ENCODE results near the gene DUOX1.
A peak's percentile ranks its signal among the peaks of the same experiment; 100 is the strongest.

DUOX1 gene

DNA sequence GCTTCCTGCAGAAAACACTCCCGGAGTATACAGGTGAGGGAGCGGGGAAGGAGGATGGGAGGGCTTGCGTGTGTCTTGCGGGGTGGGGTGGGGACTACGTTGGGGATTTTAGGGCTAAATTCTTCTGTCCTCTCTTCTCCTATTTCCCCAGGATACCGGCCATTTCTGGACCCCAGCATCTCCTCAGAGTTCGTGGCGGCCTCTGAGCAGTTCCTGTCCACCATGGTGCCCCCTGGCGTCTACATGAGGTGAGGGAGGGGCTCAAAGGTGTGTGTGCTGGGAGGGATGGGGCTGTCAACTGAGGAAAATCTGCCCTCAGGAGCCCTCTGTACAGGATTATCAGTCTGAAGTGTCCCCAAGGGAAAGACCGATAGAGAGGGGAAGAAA lies 6.6 kb downstream of the DUOX1 start:
- Mint-ChIP-seq H3K4me1 (peaks cover 8% of the 10 kb centered on the region), H3K27ac (no peak overlapping the region), H3K36me3 (no peaks in the 10 kb centered on the region), H3K27me3 (peaks cover 15% of the 10 kb centered on the region), H3K9me3 (no peaks in the 10 kb centered on the region), H3K4me3 (peak overlapping the region; percentile 56)
- ATAC-seq (ENCODE audit: low read depth) (peak; percentile 46), DNase-seq (ENCODE audit: low spot score in 2 of 2) (no peak)

DNA sequence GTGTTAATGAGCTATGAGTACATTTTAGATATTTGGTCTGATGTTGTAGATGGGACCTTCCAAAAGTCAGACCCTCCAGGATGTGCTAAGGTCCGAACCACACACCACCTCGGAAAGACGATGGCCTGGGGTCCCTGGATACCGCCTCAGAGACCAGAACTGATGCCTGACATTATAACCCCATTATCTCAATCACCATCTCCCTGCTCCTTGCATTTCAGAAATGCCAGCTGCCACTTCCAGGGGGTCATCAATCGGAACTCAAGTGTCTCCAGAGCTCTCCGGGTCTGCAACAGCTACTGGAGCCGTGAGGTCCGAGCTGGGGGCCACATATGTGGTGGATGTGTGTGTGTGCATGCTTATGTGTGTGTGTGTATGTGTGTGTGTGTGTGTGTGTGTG lies 7.9 kb downstream of the DUOX1 start:
- Mint-ChIP-seq H3K4me1 (peaks cover 8% of the 10 kb centered on the region), H3K9me3 (no peaks in the 10 kb centered on the region), H3K36me3 (no peaks in the 10 kb centered on the region), H3K4me3 (no peak overlapping the region), H3K27ac (no peak overlapping the region), H3K27me3 (peaks cover 15% of the 10 kb centered on the region)
- DNase-seq (ENCODE audit: low spot score in 2 of 2) (no peak), ATAC-seq (ENCODE audit: low read depth) (no peak)

GRCh38 chr15:45138814-45139765 lies 9.3 kb downstream of the DUOX1 start:
- H3K4me1 Mint-ChIP-seq = peaks cover 8% of the 10 kb centered on the region
- DNase-seq (ENCODE audit: low spot score in 2 of 2) = no peak
- no peak overlapping the region for H3K4me3 Mint-ChIP-seq
- no peak for ATAC-seq (ENCODE audit: low read depth)
- H3K9me3 Mint-ChIP-seq = no peaks in the 10 kb centered on the region
- no peak overlapping the region for H3K27ac Mint-ChIP-seq
- H3K27me3 Mint-ChIP-seq = peaks cover 10% of the 10 kb centered on the region
- no peaks in the 10 kb centered on the region for H3K36me3 Mint-ChIP-seq

DNA sequence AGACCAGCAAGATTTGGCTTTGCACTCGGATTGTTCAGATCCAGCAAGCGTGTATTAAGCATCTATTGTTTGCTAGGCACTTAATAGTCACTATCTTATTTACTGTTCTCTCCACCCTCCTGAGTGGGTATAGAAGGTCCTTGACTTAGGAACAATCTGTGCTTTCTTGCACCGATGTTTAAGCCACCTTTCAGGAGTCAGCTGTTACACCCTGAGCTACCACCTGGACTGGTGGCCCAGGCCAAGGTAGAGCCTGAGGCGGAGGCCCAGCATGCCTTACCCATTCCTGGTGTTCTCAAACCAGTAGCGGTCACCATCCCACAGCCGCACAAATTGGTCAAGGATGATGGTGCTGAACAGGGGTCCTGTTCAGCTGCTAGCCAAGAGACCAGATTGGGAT lies 10.0 kb downstream of the DUOX1 start:
- no peaks in the 10 kb centered on the region for H3K36me3 Mint-ChIP-seq
- no peak for ATAC-seq (ENCODE audit: low read depth)
- H3K27ac Mint-ChIP-seq = no peak overlapping the region
- no peaks in the 10 kb centered on the region for H3K9me3 Mint-ChIP-seq
- DNase-seq (ENCODE audit: low spot score in 2 of 2) = no peak
- peaks cover 3% of the 10 kb centered on the region for H3K4me1 Mint-ChIP-seq
- no peak overlapping the region for H3K4me3 Mint-ChIP-seq
- H3K27me3 Mint-ChIP-seq = peaks cover 5% of the 10 kb centered on the region

- Mint-ChIP-seq H3K9me3 (no peaks in the 10 kb centered on the region), H3K27ac (no peak overlapping the region), H3K4me3 (no peak overlapping the region), H3K36me3 (no peaks in the 10 kb centered on the region), H3K4me1 (no peaks in the 10 kb centered on the region), H3K27me3 (peaks cover 4% of the 10 kb centered on the region)
- ATAC-seq (ENCODE audit: low read depth) (no peak), DNase-seq (ENCODE audit: low spot score in 2 of 2) (no peak)
Observed at GRCh38 chr15:45140557-45141250, 10.9 kb downstream of the DUOX1 start.

DNA sequence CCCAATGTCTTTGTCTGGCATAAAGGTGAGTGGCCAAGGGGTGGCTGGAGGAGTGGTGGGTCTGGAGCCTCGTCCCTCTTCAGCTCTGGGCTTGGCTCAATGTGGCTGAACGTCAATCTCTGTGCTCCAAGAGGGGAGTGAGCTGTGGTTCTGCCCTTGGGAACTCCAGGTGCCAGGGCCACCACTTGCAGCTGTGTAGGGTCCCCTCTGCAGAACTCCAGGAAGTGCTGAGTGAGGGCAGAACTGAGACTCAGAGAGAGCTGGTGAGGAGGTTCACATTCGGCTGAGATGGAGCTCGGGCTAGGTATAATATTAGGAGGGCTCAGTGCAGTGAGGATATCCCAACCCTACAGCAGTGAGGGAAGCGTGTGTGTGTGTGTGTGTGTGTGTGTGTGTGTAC lies 11.6 kb downstream of the DUOX1 start:
- peaks cover 2% of the 10 kb centered on the region for H3K27me3 Mint-ChIP-seq
- H3K36me3 Mint-ChIP-seq = no peaks in the 10 kb centered on the region
- no peaks in the 10 kb centered on the region for H3K9me3 Mint-ChIP-seq
- DNase-seq (ENCODE audit: low spot score in 2 of 2) = no peak
- no peak overlapping the region for H3K4me3 Mint-ChIP-seq
- H3K27ac Mint-ChIP-seq = no peak overlapping the region
- ATAC-seq (ENCODE audit: low read depth) = no peak
- peaks cover 2% of the 10 kb centered on the region for H3K4me1 Mint-ChIP-seq

DNA sequence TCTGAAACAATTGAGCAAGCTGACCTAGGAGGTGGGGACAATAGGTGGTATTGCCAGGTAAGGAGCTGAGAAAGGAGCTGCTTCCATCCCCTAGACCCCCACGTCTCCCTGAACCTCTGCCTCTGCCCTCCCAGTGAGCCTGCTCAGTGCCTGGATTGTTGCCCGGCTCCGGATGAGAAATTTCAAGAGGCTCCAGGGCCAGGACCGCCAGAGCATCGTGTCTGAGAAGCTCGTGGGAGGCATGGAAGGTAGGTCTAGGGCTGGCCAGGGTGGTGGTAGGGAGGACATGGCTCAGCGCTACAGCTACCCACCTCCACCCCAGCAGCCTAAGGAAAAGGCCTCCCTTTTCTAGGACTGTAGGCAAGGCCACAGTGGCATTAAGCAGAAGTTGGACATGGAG lies 13.3 kb downstream of the DUOX1 start:
- peaks cover 2% of the 10 kb centered on the region for H3K4me1 Mint-ChIP-seq
- no peak overlapping the region for H3K4me3 Mint-ChIP-seq
- H3K36me3 Mint-ChIP-seq = no peaks in the 10 kb centered on the region
- no peak for ATAC-seq (ENCODE audit: low read depth)
- no peaks in the 10 kb centered on the region for H3K9me3 Mint-ChIP-seq
- no peaks in the 10 kb centered on the region for H3K27me3 Mint-ChIP-seq
- DNase-seq (ENCODE audit: low spot score in 2 of 2) = no peak
- H3K27ac Mint-ChIP-seq = no peak overlapping the region

DNA sequence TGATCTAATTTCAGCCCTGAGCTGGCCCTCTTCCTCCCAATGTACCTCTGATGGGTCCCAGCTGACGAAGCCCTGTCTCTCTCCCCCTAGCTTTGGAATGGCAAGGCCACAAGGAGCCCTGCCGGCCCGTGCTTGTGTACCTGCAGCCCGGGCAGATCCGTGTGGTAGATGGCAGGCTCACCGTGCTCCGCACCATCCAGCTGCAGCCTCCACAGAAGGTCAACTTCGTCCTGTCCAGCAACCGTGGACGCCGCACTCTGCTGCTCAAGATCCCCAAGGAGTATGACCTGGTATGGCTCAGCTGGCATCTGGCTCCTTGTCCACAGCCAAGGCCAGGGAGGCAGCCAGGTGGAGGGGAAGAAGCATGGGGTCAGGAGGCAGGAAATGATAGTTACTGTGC lies 14.2 kb downstream of the DUOX1 start:
- no peak for ATAC-seq (ENCODE audit: low read depth)
- Mint-ChIP-seq H3K27me3 (no peaks in the 10 kb centered on the region), H3K36me3 (no peaks in the 10 kb centered on the region), H3K4me3 (no peak overlapping the region), H3K27ac (no peak overlapping the region), H3K4me1 (peaks cover 2% of the 10 kb centered on the region), H3K9me3 (no peaks in the 10 kb centered on the region)
- DNase-seq (ENCODE audit: low spot score in 2 of 2) = no peak

- no peak for ATAC-seq (ENCODE audit: low read depth)
- Mint-ChIP-seq H3K36me3 (no peaks in the 10 kb centered on the region), H3K27ac (no peak overlapping the region), H3K27me3 (no peaks in the 10 kb centered on the region), H3K4me1 (peaks cover 2% of the 10 kb centered on the region), H3K4me3 (no peak overlapping the region), H3K9me3 (no peaks in the 10 kb centered on the region)
- no peak for DNase-seq (ENCODE audit: low spot score in 2 of 2)
Observed at GRCh38 chr15:45144775-45145174, 15.0 kb downstream of the DUOX1 start.

GRCh38 chr15:45146405-45146804 lies 16.6 kb downstream of the DUOX1 start:
- H3K9me3 Mint-ChIP-seq = no peaks in the 10 kb centered on the region
- ATAC-seq (ENCODE audit: low read depth) (no peak), DNase-seq (ENCODE audit: low spot score in 2 of 2) (no peak)
- peaks cover 2% of the 10 kb centered on the region for H3K4me1 Mint-ChIP-seq
- H3K27me3 Mint-ChIP-seq = no peaks in the 10 kb centered on the region
- no peaks in the 10 kb centered on the region for H3K36me3 Mint-ChIP-seq
- H3K27ac Mint-ChIP-seq = no peak overlapping the region
- H3K4me3 Mint-ChIP-seq = no peak overlapping the region

DNA sequence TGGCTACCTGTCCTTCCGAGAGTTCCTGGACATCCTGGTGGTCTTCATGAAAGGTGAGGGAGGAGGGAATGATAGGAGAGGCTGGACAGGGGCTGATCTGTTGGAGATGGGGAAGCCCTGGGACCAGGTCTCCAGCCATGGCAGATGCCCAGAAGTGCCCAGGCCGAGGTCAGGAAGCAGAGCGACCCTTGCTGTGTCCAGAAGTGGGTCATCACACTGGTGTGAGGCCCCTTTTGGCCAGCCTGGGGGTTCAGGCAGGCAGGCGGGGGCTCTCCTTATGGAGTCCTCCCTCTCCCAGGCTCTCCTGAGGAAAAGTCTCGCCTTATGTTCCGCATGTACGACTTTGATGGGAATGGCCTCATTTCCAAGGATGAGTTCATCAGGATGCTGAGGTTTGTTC lies 17.8 kb downstream of the DUOX1 start:
- no peak overlapping the region for H3K27ac Mint-ChIP-seq
- H3K9me3 Mint-ChIP-seq = no peaks in the 10 kb centered on the region
- ATAC-seq (ENCODE audit: low read depth) (no peak), DNase-seq (ENCODE audit: low spot score in 2 of 2) (no peak)
- H3K36me3 Mint-ChIP-seq = peaks cover 3% of the 10 kb centered on the region
- peaks cover 2% of the 10 kb centered on the region for H3K4me1 Mint-ChIP-seq
- no peaks in the 10 kb centered on the region for H3K27me3 Mint-ChIP-seq
- no peak overlapping the region for H3K4me3 Mint-ChIP-seq

DNA sequence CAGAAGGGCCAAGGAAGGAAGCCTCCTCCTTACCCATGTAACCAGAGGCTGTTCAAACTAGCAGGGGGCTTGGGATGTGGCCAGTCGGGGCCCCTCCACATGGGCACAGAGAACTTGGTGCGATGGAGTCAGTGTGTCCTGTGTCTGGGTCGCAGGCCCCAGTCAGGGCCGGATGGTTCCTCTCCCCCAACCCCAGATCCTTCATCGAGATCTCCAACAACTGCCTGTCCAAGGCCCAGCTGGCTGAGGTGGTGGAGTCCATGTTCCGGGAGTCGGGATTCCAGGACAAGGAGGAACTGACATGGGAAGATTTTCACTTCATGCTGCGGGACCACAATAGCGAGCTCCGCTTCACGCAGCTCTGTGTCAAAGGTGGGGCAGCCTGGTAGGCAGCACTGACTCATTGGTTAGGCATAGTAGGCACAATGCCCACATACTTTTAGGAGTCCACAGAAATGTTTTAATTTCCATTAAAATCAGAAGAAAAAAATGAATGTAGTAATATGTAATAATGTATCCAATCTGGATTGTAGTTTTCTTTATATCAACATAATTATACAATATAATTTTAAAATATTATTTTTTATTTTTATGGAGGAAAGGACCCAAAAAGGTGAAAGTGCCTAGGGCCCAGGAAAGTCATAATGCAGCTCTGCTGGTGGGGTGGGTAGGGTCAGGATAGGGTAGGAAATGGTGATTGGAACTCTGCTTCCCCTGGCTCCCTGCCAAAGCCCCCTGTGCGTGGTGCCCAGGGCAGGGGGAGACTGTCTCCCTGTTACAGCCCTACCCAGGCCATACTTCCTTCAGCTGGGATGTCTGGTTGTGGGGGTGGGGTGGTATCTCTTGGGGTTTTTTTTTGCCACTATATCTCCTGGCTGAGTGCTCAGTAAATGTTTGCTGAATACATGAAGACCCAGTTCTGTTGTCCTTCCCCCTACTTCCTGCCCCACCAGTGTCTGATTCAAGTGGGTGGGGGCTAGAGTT lies 18.6 kb downstream of the DUOX1 start:
- Mint-ChIP-seq H3K9me3 (no peaks in the 10 kb centered on the region), H3K27me3 (no peaks in the 10 kb centered on the region), H3K4me1 (peaks cover 2% of the 10 kb centered on the region), H3K27ac (no peak overlapping the region), H3K36me3 (peaks cover 4% of the 10 kb centered on the region), H3K4me3 (no peak overlapping the region)
- DNase-seq (ENCODE audit: low spot score in 2 of 2) (no peak), ATAC-seq (ENCODE audit: low read depth) (no peak)

DNA sequence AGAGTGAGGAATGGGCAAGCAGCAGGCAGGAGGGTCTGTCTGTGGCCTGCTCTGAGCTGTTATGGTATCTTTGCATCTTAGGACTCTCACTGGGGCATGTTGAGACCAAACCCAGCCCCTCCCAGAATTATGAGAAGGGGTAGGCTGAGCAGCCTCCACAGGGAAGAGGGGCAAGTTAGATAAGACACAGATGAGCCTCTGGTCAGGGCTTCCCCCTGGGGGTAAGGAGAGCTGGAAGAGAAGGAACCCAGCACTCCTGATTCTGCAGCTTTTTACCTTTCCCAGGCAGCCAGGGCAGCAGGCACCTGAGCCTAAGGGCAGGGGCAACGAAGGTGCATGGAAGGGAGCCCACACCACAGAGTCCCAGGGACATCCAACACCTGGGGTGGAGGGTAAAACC lies 19.3 kb downstream of the DUOX1 start:
- H3K4me1 Mint-ChIP-seq = peaks cover 2% of the 10 kb centered on the region
- H3K27me3 Mint-ChIP-seq = no peaks in the 10 kb centered on the region
- DNase-seq (ENCODE audit: low spot score in 2 of 2) (no peak), ATAC-seq (ENCODE audit: low read depth) (no peak)
- H3K4me3 Mint-ChIP-seq = no peak overlapping the region
- no peaks in the 10 kb centered on the region for H3K9me3 Mint-ChIP-seq
- peaks cover 4% of the 10 kb centered on the region for H3K36me3 Mint-ChIP-seq
- no peak overlapping the region for H3K27ac Mint-ChIP-seq

GRCh38 chr15:45150481-45150880 lies 20.7 kb downstream of the DUOX1 start:
- Mint-ChIP-seq H3K4me3 (no peak overlapping the region), H3K9me3 (no peaks in the 10 kb centered on the region), H3K4me1 (peaks cover 2% of the 10 kb centered on the region), H3K27me3 (no peaks in the 10 kb centered on the region), H3K27ac (no peak overlapping the region), H3K36me3 (peaks cover 4% of the 10 kb centered on the region)
- no peak for DNase-seq (ENCODE audit: low spot score in 2 of 2)
- no peak for ATAC-seq (ENCODE audit: low read depth)
